Stimulated activated CD4-positive, alpha-beta T cell treated with anti-CD3 and anti-CD28 coated beads, Interleukin-1b, Interleukin-23, amount 100 ng/mL, for 4 hours (primary cell): Measurements from ENCODE around the gene CD81.

Experiments used
- DNase-seq, 2 donors: peaks; one replicate each; pipeline ENCODE4 v3.0.0-alpha.2; 2020; ENCODE audit warnings: low read depth in 2 of 2

Gene CD81

DNA sequence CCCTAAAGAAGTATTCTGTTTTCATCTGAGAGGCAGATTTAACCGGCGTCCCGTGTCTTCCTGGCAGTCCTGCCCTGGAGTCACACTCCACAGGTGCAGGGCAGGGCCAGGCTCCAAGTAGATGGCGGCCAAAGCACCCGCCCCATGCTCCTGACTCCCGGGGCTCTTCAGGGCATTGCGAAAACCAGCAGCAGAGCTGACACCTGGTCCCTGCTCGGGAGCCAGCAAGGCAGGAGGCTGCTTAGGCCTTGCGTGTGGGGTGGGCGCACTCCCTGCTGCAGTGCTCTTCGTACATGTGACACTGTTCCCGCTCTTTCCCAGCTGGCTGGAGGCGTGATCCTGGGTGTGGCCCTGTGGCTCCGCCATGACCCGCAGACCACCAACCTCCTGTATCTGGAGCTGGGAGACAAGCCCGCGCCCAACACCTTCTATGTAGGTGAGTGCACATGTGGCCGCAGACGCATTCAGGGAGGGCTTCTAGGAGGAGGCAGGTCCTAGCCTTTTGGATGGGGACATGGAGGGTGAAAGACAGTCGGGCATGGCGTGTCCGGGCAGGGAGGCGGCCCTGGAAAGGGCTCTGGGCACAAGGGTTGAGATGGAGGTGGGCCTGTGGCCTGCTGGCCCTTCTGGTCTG, 13.1 kb downstream of the CD81 start:
- no peak for DNase-seq

DNA sequence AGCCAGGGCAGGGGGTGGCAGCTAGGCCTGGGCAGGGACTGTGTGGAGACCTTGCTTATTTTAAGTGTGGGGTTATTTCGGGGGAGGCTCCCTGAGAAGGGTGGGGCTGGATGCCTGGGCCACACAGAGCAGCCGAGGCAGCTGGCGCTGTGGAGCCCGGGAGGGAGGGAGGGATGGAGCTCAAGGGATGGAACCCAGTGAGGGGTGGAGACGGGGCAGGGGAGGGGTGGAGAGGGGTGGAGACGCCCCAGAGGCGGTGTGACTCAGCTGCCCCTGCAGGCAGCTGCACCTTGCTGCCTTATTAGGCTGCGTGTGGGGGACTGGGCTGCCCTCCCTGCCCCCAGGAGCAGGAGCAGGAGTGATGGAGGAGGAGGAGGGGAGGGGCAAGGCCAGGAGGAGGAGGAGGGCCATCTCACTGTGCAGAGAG, 13.6 kb downstream of the CD81 start:
- no peak for DNase-seq

DNA sequence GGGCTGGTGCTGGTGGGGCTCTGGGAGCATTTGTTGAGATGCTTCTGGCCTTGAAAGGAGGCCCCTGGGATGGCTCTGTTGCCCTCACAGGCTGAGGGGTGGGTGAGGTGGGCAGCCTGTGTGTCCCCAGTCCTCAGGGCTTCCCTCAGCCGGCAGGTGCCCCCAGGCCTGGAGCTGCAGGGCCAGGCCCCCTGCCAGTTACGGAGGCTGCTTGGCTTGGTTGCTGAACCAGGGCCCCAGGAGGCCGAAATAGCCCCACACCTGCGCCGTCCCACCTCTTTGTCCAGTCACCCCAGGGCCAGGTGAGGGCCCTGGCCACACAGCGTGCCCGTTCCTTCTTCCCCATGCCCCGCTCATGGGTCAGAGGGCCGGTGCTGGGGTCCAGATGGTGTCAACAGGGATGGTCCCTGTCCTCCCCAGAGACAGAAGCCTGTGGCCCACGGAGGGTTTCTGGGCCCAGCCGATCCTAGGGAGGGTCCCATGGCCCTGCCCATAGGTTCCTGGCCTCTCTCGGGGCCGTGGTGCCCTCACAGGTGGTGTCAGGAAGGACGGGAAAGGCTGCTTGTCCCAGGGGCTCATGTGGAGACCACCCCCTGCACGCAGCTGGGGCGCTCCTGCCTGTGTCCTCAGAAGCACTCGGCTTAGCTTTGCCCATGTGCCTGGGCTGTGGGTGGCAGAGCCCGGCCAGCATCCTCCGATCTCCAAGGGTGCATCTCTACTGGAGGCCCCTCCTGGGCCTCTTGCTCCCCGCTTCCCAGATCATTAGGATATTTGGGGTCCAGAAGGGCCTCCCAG, 14.3 kb downstream of the CD81 start:
- DNase-seq, result no peak

- DNase-seq, result no peak
Measured at GRCh38 chr11:2392241-2392959, 15.3 kb downstream of the CD81 start.

DNA sequence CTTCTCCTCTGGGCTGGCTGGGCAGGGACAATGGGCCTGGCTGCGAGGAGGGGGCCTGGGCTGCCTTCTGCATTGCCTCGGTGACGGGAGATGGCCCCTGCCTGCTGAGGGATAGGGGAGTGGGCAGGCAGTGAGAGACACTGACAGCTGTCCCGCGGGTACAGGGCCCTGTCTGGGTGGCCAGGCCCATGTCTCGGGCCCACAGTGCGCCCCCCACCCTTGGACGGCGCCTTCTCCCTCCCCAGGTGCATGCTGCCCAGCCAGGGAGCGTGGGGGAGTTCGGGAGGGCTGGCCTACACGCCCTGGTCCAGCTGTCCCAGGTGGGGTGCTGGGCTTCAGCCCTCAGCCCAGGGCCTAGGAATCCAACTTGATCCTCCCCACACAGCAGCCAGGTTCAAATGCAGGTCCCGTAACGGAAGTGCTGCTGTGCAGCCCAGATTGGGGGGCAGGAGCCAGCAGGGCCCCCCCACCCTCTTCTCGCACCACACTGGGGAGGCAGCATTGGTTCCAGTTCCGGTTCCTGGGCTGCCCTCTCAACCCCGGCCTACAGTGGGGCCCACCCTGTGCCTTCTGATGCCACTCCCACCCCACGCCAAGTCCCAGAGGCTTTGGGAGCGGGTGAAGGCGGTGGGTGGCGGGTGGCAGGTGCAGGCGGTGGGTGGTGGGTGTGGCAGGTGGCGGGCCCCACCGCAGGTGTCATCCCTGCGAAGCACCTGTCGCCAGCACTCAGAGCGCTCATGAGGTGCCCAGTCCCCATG, 16.2 kb downstream of the CD81 start:
- no peak for DNase-seq

GRCh38 chr11:2393941-2394817, 17.1 kb downstream of the CD81 start:
- no peak for DNase-seq

- no peak for DNase-seq
Measured at GRCh38 chr11:2394818-2395105, 17.7 kb downstream of the CD81 start.

DNA sequence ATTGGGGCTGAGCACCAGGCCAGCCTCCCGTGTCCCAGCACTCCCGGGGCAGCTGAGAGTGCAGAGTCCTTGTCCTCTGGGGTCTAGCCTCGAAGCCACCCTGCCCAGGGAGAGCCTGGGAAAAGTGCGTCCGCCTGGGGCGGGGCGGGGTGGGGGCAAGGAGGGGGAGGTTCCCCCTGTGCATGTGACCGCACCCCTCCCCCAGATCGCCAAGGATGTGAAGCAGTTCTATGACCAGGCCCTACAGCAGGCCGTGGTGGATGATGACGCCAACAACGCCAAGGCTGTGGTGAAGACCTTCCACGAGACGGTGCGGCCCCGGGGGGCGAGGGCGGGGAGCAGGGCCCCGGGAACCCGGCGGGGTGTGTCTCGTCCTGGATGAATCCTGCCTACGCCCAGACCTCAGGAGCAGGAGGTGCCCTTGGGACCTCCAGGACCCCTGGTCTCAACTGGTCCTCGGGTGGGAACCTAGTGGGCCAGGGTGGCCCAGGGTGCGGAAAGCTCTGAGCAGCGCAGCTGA, 18.2 kb downstream of the CD81 start:
- DNase-seq, result no peak

- no peak for DNase-seq
Measured at GRCh38 chr11:2395856-2396255, 18.7 kb downstream of the CD81 start.

GRCh38 chr11:2396471-2396870, 19.4 kb downstream of the CD81 start:
- no peak for DNase-seq

DNA sequence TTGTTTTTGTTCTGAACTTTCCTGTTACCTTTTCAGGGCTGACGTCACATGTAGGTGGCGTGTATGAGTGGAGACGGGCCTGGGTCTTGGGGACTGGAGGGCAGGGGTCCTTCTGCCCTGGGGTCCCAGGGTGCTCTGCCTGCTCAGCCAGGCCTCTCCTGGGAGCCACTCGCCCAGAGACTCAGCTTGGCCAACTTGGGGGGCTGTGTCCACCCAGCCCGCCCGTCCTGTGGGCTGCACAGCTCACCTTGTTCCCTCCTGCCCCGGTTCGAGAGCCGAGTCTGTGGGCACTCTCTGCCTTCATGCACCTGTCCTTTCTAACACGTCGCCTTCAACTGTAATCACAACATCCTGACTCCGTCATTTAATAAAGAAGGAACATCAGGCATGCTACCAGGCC, 19.9 kb downstream of the CD81 start:
- DNase-seq, result no peak

- DNase-seq, result no peak
Measured at GRCh38 chr11:2398664-2399355, 21.7 kb downstream of the CD81 start.

DNA sequence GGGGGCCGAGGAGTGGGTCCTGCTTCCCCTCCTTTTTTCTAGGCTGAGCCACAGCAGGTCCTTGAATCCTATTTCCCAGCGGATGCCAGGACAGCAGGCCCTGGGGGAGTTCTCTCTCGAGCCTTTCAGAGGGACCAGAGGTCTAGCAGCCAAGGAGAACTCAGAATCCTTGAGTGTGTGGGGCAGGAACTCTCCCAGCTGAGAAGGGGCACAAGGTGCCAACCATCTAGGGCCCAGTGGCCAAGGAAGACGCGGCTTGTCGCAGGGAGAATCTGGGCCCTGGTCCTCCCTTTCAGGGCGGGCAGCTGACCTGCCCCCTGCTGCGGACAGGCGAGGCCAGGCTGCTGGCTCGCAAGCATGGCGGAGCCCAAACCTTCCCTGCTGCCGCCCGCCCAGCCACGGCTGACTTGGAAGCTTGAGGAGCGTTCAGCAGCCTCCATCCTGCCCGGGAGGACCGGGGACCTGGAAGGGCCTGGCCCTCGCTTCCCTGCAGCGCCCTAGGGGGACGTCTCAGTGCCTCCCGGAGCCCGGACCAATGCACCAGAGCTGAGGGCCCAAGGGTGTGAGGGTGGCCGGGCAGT, 22.5 kb downstream of the CD81 start:
- DNase-seq, result peak in 1 of 2 donors; percentile 33

DNA sequence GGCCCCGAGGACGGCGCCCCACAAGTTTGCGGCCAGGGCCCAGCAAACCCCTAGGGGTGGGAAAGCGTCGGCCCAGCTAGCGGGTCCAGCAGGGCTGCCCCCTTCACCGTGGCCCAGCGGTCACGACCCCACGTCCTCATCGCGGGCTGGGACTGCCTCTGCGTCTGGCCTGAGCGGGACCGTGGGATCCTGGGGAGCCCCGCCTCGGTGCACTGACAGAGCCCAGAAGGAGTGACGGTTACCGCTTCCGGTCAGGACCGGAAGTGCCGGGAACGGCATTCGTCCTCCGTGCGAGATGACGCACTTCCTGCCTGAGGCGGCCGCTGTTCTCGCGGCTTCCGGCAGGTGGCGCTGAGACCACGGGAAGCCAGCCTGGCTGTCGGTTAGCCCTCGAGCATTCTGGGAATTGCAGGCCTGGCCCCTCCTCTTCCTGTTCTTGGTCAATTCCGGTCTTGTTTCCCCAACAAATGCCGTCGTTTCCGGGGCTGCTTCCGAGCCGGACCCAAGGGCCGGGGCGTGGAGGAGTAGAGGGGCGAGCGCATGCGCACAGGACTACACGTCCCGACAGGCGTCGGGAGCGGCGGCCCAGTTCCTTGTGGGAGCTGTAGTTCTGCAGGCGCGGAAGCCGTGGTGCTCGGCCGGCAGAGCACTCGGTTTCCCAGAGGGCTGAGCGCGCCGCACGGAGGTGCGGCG, 23.1 kb downstream of the CD81 start, which contains the start of gene TSSC4:
TSS of gene TSSC4 (plus strand) at position 682 of the 693 bp plus-strand sequence. CDS start 1,884 bp downstream, outside the sequence.
- DNase-seq, result peak; percentile 98

- DNase-seq, result no peak
Measured at GRCh38 chr11:2400762-2401435, 23.8 kb downstream of the CD81 start.

DNA sequence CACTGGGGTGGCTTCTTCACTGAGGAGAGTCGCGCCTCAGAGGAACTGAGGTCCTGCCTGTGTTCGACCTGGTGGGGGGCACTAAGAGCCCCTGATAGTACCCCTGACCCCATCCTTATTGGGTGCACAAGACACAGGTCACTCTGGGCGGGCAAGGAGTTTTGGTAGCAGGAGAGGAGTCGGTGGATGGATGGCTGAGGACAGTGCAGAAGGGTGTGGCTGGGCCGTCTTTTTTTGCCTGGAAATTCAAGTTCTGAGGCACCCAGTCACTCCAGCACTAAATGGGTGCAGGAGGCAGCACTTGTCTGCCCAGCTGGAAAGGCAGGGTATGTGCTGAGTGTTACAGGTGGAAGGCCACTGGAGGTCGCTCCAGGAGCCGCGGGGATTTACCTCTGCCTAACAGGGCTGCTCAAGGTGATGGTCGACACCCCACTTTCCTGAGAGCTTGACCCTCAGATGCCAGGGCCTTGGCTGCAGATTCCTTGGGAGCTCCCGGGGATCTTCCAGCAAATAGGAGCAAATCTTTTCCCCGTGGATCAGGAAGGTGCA, 24.4 kb downstream of the CD81 start:
- DNase-seq, result no peak

- DNase-seq, result no peak
Measured at GRCh38 chr11:2402106-2402505, 25.0 kb downstream of the CD81 start.

DNA sequence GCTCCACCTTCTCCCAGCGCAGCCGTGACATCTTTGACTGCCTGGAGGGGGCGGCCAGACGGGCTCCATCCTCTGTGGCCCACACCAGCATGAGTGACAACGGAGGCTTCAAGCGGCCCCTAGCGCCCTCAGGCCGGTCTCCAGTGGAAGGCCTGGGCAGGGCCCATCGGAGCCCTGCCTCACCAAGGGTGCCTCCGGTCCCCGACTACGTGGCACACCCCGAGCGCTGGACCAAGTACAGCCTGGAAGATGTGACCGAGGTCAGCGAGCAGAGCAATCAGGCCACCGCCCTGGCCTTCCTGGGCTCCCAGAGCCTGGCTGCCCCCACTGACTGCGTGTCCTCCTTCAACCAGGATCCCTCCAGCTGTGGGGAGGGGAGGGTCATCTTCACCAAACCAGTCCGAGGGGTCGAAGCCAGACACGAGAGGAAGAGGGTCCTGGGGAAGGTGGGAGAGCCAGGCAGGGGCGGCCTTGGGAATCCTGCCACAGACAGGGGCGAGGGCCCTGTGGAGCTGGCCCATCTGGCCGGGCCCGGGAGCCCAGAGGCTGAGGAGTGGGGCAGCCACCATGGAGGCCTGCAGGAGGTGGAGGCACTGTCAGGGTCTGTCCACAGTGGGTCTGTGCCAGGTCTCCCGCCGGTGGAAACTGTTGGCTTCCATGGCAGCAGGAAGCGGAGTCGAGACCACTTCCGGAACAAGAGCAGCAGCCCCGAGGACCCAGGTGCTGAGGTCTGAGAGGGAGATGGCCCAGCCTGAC, 26.0 kb downstream of the CD81 start:
- DNase-seq, result no peak
